ACHN (cell line): Measurements from ENCODE around the gene VPS33B.
"Not testable (repeated sequence)": the region's sequence is repeated elsewhere in the genome, so short reads cannot be mapped to it uniquely, and the experiment has no call there.

Source experiments
- DNase-seq: peaks from one replicate; pipeline ENCODE4 v3.0.0-alpha.2; 2015
- in situ Hi-C: cut with HindIII; loops from 2 replicates; pipeline ENCODE4 v1.10.0; 2017; ENCODE audit warnings: low sequenced_read_pairs, low pct_ligation_motif_present, low pct_unique_long_range_greater_than_20kb

The VPS33B gene

DNA sequence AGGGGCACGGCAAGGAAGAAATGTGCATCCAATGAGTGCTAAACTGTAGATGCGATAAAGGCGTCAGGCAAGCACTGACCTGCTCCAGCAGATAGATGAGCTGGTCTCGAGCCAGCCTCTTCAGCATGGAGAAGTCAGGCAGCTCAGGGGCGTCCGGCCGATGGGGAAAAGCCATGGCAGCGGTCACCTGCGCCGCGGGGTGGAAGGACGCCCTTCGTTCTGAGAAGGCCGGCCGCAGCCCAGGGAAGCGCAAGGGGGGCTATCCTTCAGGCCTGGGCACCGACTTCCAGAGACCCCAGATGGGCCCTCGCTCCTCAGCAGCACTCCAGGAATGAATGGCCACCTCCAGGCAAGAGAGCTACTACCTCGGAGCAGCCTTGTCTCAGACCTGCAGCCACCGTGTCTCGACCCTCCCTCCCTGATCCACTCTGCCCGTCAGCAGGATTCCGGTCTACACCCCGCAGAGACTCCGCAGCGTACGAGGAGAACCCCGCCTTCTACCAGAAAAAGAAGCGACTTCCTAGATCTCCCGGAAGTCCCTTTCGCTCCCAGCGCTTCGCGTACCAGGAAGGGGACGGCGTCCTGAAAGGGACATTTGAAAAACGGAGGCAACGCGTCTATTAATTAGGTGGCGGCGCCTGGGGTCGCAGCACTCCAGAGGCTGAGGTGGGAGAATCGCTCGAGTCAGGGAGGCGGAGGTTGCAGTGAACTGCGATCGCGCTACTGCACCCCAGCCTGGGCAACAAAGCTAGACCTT is at the start of gene VPS33B:
TSS of gene VPS33B (minus strand) at position 520 of the 757 bp plus-strand sequence. CDS start at position 175, 345 bp downstream.
- peak; percentile 84 for DNase-seq
- in situ Hi-C loops: no loop called here

DNA sequence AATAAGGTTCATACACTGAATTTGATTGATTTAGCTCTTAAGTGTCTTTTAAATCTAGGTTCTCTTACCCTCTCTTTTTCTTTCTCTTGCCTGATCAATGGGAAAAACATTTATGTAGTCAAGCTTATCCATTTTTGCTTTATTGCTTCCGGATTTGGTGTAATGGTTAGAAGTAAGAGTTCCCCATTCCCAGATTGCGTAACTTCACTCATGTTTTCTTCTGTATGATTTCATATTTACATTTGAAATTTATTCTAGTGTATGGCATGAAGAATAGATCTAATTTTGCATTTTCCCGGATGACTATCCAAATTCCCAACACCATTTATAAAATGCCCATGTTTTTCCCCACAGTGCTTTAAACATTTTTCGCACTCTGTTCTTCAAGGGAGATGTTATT is 49.8 kb upstream of the VPS33B start:
- in situ Hi-C loops: loop anchor here (25.0 kb wide), 1 partner anchor 190 kb away; no protein-coding TSS in a partner anchor

DNA sequence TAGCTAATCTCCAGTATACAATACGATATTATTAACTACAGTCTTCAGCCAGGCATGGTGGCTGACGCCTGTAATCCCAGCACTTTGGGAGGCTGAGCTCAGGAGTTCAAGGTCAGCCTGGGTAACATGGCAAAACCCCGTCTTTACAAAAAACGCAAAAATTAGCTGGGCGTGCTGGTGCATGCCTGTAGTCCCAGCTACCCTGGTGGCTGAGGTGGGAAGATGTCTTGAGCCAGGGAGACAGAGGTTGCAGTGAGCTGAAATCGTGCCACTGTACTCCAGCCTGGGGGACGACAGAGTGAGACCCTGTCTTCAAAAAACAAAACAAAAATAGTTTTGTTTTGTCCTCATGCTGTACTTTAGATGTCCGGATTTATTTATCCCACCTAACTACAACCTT is 48.5 kb upstream of the VPS33B start:
- no peak for DNase-seq
- in situ Hi-C loops: loop anchor here (25.0 kb wide), 1 partner anchor 191 kb away; no protein-coding TSS in a partner anchor

More for the DNA sequence above, 49.8 kb upstream of the VPS33B start:
- DNase-seq: no peak

DNA sequence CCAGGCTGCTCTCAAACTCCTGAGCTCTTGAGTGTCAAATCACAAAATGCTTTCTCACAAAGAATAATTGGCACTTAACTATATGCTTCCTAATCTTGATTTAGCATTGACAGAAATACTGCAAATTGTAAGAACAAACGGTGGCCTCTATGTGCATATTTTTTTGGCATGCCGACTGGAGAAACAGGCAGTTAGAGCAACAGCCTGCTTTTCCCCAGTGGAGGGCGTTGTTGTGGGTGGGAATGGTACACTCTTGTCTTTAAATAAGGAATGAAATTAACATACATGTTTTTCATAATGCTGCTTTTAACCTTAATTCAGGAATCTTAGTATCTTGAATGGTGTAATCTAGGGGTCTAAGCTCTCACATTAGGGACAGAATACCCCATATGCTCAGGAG is 46.6 kb upstream of the VPS33B start:
- in situ Hi-C loops: loop anchor here (25.0 kb wide), 1 partner anchor 193 kb away; no protein-coding TSS in a partner anchor
- no peak for DNase-seq

DNA sequence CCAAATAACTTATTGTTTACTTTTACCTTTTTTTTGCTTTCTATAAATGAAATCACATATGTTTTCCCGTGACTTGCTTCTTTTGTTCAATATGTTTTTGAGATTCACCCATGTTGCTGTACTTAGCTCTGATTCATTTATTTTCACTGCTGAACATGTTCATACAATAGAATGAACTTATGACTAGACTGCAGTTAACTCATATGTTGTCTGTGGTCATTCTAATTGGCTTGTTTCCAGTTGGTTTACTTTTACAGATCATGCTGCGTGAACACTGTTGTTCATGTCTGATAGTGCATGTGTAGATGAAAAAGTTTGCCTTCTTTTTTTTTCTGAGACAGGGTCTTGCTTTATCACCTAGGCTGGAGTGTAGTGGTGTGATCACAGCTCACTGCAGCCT is 46.0 kb upstream of the VPS33B start:
- no peak for DNase-seq
- in situ Hi-C loops: loop anchor here (25.0 kb wide), 1 partner anchor 194 kb away; no protein-coding TSS in a partner anchor

GRCh38 chr15:91067036-91067435 is 44.6 kb upstream of the VPS33B start:
- DNase-seq: no peak
- in situ Hi-C loops: loop anchor here (25.0 kb wide), 1 partner anchor 195 kb away; no protein-coding TSS in a partner anchor

DNA sequence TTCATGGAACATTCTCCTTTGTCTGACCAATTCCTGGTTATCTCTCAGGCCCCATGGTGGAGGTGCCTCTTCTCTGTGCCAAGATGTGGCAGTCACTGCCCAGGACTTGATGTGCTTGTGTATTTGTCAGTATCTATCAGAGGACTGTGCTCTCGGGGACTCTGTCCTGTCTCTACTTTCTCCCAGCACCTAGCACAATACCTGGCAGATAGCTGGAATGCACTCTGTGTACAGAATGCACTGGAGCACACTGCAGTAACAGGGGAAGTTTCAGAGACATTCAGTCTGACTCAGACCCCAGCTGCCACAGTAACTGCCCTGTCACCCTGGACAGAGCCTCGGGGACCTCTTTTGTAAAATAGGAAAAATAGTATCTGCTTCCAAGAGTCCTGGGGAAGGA is 43.1 kb upstream of the VPS33B start:
- no peak for DNase-seq
- in situ Hi-C loops: loop anchor here (25.0 kb wide), 1 partner anchor 197 kb away; no protein-coding TSS in a partner anchor

GRCh38 chr15:91061997-91062396 is 39.6 kb upstream of the VPS33B start:
- in situ Hi-C loops: loop anchor here (25.0 kb wide), 1 partner anchor 200 kb away; no protein-coding TSS in a partner anchor
- no peak for DNase-seq

DNA sequence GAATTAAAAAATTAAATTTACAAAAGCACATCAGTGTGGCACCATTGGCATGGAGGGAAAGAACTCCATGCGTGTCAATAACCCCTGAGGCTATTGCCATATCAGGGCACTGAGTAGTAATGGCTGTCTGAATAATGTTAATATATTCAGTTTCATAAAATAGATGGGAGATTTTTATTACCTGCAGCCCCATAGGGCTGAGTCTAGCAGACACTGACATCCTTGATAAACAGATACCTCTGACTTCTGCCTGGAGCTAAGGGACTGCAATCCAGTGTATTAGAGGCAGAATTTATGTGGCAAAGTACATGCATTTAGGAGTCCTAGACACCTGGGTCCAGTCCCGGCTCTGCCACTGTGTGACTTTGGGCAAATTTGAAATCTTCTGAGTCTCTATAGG is 38.8 kb upstream of the VPS33B start:
- in situ Hi-C loops: loop anchor here (25.0 kb wide), 1 partner anchor 201 kb away; no protein-coding TSS in a partner anchor
- DNase-seq: no peak

GRCh38 chr15:91055548-91056331 is 33.3 kb upstream of the VPS33B start:
- in situ Hi-C loops: loop anchor here (25.0 kb wide), 1 partner anchor 207 kb away; no protein-coding TSS in a partner anchor

DNA sequence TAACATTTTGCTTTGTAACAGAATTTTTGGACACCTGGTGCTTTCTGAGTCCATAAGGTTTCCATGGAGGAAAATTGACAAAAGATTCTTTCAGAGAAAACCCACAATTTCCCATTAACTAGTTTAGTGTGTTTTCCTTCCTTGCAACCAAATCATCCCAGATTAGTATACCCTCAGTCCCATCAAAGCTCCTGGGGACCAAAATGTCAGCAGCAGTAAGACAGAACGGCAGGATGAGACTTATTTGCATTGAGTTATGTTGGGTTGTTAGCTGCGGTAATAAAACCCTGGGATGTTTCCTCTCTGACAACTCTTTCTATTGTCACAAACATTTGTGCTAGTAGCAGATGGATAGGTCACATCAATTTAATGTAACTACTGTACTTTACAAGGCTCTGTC is 32.4 kb upstream of the VPS33B start:
- in situ Hi-C loops: loop anchor here (25.0 kb wide), 1 partner anchor 207 kb away; no protein-coding TSS in a partner anchor
- no peak for DNase-seq

More at GRCh38 chr15:91055548-91056331, 33.3 kb upstream of the VPS33B start:
- DNase-seq: peak; percentile 70

DNA sequence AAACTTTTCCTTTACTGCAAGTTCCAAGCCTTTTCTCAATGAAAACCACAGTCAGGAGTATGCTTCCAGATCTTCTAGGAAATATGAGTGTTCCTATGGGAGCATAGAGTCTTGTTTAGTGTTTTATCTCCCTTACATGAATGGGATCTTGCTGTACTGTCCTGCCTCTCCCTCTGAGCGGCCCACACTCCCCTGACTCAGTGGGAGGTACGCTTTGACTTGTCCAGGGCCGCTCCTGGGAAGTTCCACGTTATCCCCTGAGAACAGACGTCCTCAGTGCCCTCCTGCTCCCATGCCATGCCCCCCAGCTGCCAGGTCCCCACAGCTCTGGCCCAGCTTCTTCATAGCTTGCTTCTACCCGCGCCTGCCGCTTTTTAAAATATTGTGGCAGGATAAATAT is 28.9 kb upstream of the VPS33B start:
- DNase-seq: no peak
- in situ Hi-C loops: loop anchor here (25.0 kb wide), 1 partner anchor 211 kb away; no protein-coding TSS in a partner anchor

DNA sequence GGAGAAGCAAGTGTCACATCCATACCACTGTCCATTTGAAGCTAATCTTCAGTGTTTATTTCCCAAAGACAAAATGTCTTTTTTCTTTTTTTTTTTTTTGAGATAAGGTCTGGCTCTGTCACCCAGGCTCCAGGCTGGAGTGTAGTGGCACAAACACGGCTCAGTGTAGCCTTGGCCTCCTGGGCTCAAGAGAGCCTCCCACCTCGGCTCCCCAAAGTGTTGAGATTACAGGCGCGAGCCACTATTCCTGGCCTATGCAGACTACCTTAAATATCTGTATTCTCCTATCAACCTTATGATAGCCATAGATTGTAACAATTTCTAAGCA is 27.7 kb upstream of the VPS33B start:
- in situ Hi-C loops: loop anchor here (25.0 kb wide), 1 partner anchor 212 kb away; no protein-coding TSS in a partner anchor
- no peak for DNase-seq

GRCh38 chr15:91049378-91050127 is 27.2 kb upstream of the VPS33B start:
- DNase-seq: peak; percentile 65
- in situ Hi-C loops: loop anchor here (25.0 kb wide), 1 partner anchor 213 kb away; no protein-coding TSS in a partner anchor

DNA sequence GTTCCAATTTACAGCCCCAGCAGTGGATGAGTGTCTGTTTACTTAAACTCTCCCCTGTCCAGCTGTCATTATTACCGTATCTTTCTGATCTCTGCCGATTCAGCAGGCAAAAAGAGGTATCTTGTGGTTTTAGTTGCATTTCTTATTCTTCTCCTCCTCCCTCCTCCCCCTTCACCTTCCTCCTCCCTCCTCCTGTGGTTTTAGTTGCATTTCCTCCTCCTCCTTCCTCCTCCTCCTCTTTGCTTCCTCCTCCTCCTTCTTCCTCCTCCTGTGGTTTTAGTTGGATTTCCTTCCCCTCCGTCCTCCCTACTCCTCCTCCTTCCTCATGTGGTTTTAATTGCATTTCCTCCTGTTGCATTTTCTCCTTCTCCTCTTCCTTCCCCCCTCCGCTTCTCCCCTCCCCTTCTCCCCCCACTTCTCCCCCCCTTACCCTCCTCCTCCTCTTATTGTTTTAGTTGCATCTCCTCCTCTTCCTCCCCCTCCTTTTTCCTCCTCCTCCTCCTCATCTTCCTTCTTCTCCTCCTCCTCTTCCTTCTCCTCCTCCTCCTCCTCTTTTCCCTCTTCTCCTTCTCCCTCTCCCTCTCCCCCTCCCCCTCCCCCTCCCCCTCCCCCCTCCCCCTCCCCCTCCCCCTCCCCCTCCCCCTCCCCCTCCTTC is 25.3 kb upstream of the VPS33B start:
- in situ Hi-C loops: no loop called here
- no peak for DNase-seq

- in situ Hi-C loops, DNase-seq: not testable (repeated sequence)
Measured at GRCh38 chr15:91046056-91046455, 23.7 kb upstream of the VPS33B start.

DNA sequence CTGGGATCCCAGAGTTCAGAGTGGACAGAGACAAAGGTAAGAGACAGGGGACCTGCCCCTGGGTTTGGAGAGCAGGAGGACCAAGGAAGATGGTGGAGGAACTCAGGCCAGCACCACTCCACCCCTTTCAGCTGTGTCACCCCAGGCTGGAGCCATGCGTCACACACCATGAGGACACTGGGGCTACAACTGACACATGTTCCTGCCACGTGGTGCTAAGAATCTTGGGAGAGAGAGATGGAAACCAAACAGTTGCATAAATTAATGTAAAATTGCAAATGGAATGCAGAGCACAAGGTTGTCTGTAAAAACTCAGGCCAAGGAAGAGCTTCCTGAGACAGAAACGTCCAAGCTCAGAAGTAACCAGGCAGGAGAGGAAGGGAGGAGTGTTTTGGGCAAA is 22.7 kb upstream of the VPS33B start:
- in situ Hi-C loops: no loop called here

More for the DNA sequence above, 22.7 kb upstream of the VPS33B start:
- DNase-seq: no peak
